D721Med (cell line): ENCODE data around the gene UFD1.

ENCODE experiments used
- DNase-seq: peaks from one replicate; pipeline ENCODE4 v3.0.0; 2011; ENCODE audit warnings: low spot score; ENCODE audit not compliant: insufficient read length
- FAIRE-seq: peaks from 2 replicates; lab custom pipeline; 2011; peaks lifted over from hg19 to GRCh38; lab: Jason Lieb, UNC
- TF ChIP-seq, protein P1 (sequence below): IDR thresholded peaks from 2 replicates; pipeline ENCODE4 v1.5.1; 2012; ENCODE audit warnings: mild to moderate bottlenecking, control low read depth; ENCODE audit not compliant: insufficient read depth; ENCODE audit errors: missing control alignments

UFD1 gene

DNA sequence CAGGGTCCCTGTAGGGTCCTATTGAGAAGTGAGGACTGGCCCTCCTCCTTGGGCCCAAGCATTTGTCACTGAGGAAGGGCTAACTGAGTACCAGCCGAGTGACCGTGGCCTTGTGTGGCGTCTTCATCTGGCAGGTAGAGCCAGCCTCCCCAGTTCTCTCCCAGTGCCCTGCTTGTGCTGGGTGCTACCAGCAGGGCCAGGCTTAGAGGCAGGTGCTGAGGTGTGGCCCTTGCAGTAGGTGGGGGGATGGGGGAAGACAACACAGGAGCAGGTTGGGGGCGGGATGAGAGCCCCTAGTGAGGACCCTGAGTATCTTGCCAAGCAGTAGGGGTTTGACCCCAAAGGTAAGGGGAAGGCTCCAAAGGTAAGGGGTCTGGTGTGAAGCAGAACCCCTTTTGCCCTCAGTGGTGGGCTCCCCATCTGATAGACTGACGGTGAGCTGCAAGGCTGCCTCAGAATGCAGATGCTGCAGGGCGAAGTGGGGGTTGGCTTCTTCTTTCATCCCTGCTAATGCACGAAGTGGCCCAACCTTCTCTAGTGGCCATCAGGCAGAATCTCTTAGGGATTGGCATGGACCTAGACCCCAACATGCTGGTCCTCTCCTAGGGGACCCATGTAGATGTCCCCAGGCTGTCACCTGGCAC is 20.4 kb upstream of the UFD1 start:
- no peak for DNase-seq
- no peak for FAIRE-seq
- TF ChIP-seq, protein P1, sequence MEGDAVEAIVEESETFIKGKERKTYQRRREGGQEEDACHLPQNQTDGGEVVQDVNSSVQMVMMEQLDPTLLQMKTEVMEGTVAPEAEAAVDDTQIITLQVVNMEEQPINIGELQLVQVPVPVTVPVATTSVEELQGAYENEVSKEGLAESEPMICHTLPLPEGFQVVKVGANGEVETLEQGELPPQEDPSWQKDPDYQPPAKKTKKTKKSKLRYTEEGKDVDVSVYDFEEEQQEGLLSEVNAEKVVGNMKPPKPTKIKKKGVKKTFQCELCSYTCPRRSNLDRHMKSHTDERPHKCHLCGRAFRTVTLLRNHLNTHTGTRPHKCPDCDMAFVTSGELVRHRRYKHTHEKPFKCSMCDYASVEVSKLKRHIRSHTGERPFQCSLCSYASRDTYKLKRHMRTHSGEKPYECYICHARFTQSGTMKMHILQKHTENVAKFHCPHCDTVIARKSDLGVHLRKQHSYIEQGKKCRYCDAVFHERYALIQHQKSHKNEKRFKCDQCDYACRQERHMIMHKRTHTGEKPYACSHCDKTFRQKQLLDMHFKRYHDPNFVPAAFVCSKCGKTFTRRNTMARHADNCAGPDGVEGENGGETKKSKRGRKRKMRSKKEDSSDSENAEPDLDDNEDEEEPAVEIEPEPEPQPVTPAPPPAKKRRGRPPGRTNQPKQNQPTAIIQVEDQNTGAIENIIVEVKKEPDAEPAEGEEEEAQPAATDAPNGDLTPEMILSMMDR = no peak

GRCh38 chr22:19498866-19499190 is 19.8 kb upstream of the UFD1 start:
- FAIRE-seq = no peak
- TF ChIP-seq, protein P1 = no peak
- no peak for DNase-seq

GRCh38 chr22:19498154-19498865 is 19.3 kb upstream of the UFD1 start:
- TF ChIP-seq, protein P1 = no peak
- no peak for DNase-seq
- FAIRE-seq = no peak

DNA sequence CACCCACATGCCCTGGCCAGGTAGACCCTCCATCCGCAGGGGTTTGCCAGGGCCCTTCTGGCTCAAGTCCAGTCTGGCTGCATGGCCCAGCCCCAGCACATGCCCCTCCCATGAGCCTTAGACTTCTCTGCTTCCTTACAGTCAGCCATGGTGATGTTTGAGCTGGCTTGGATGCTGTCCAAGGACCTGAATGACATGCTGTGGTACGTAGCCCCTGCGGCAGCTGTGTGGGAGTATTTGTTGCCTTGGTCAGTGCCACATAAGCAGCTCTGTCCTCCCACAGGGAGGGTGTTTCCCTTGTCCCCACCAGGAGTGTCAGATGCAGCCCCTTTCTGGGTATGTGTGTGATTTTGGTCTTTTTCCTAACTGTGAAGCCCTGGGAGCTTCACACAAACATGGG is 18.3 kb upstream of the UFD1 start:
- TF ChIP-seq, protein P1 = no peak
- FAIRE-seq (no peak), DNase-seq (no peak)

- FAIRE-seq (no peak), DNase-seq (no peak)
- TF ChIP-seq, protein P1 = no peak
Observed at GRCh38 chr22:19496324-19496630, 17.3 kb upstream of the UFD1 start.

DNA sequence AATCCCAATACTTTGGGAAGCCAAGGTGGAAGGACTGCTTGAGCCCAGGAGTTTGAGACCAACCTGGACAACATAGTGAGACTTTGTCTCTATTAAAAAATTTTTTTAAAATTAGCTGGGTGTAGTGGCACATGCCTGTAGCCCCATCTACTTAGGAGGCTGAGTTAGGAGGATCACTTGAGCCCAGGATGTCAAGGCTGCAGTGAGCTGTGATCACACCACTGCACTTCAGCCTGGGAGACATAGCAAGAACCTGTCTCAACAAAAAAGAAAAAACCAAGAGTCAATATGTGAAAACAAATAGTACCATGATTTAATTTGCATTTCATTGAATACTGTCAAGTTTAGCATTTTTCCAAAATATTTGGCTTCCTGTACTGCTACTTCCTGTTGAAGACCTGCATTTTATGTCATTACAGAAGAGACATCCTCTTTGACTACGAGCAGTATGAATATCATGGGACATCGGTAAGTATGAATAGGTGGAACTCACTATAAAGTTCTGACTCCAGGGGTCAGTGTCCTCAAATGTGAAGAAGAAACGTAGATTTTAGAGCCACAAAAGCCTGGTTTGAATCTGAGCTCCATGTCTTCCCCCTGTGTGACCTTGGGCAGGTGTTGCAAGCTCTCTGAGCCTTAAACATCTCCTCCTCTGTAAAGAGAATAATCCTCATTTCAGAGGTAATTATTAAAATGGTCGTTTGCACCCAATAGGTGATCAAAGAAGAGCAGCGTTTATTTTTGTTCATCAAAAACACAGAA is 16.8 kb upstream of the UFD1 start:
- TF ChIP-seq, protein P1 = no peak
- FAIRE-seq = no peak
- DNase-seq = no peak

- TF ChIP-seq, protein P1 = no peak
- FAIRE-seq (no peak), DNase-seq (no peak)
Observed at GRCh38 chr22:19494676-19495173, 15.7 kb upstream of the UFD1 start.
